Measurements from ENCODE around the gene SCUBE1.
"Not testable (repeated sequence)": the region's sequence is repeated elsewhere in the genome, so short reads cannot be mapped to it uniquely, and the experiment has no call there.

DNA sequence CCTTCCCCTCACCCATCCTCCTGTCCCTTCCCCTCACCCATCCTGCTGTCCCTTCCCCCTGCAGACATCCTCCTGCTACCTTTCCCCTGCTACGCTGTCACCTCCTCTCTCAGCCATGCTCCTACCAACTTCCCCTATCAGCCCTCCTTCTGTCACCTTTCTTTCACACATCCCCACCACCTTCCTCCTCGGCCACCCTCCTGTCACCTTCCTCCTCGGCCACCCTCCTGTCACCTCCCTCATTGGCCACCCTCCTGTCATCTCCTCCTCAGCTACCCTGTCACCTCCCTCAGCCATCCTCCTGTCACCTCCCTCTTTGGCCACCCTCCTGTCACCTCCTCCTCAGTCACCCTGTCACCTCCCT lies 62.7 kb downstream of the SCUBE1 start:
- TF ChIP-seq POLR2A (IDR thresholded peaks at IDR 0.05), result not testable (repeated sequence)
- TF ChIP-seq, protein P1, sequence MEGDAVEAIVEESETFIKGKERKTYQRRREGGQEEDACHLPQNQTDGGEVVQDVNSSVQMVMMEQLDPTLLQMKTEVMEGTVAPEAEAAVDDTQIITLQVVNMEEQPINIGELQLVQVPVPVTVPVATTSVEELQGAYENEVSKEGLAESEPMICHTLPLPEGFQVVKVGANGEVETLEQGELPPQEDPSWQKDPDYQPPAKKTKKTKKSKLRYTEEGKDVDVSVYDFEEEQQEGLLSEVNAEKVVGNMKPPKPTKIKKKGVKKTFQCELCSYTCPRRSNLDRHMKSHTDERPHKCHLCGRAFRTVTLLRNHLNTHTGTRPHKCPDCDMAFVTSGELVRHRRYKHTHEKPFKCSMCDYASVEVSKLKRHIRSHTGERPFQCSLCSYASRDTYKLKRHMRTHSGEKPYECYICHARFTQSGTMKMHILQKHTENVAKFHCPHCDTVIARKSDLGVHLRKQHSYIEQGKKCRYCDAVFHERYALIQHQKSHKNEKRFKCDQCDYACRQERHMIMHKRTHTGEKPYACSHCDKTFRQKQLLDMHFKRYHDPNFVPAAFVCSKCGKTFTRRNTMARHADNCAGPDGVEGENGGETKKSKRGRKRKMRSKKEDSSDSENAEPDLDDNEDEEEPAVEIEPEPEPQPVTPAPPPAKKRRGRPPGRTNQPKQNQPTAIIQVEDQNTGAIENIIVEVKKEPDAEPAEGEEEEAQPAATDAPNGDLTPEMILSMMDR (IDR thresholded peaks at IDR 0.05), result not testable (repeated sequence)
